Transverse colon (tissue), 4 donors: ENCODE data around the gene CDK14.
"Not testable (repeated sequence)": the region's sequence is repeated elsewhere in the genome, so short reads cannot be mapped to it uniquely, and the experiment has no call there.

Source experiments
- CTCF ChIP-seq, 5 experiments: fragments of 200-600 bp in 3 of 5; fragments of 450-650 bp in 2 of 5; sonication (generic) in 3 of 5; IDR thresholded peaks; 1 replicate in 2 of 5; 2 replicates in 3 of 5; pipeline ENCODE4 v1.5.1; 2016 to 2017; ENCODE audit warnings: antibody characterized with exemption in 5 of 5, inconsistent platforms in 3 of 5, mild to moderate bottlenecking in 2 of 5, moderate library complexity in 1 of 5
- EP300 ChIP-seq: sonication (generic); formaldehyde crosslinking; IDR thresholded peaks from one replicate; pipeline ENCODE4 v1.6.1; 2017; ENCODE audit warnings: antibody characterized with exemption, low read depth
- POLR2A ChIP-seq: fragments of 450-650 bp; IDR thresholded peaks from one replicate; pipeline ENCODE4 v1.6.1; 2016; ENCODE audit warnings: antibody characterized with exemption, mild to moderate bottlenecking, moderate library complexity
- POLR2AphosphoS5 ChIP-seq, 3 donors: sonication (generic); formaldehyde crosslinking; IDR thresholded peaks; one replicate each; pipeline ENCODE4 v1.6.1; 2016; ENCODE audit warnings: antibody characterized with exemption in 3 of 3

- not testable (repeated sequence) for TF ChIP-seq CTCF (IDR thresholded peaks at IDR 0.05); POLR2A; EP300; POLR2AphosphoS5 (IDR thresholded peaks at IDR 0.05)
These were observed 198.1 kb downstream of the CDK14 start for GRCh38 chr7:90794234-90794633.
